NCI-H128 (cell line): ENCODE measurements around the gene MTCH1.

Experiments used
- DNase-seq: peaks from one replicate; lab custom pipeline; 2025; ENCODE audit not compliant: unreplicated experiment; lab: John Stamatoyannopoulos, UW

The MTCH1 gene

GRCh38 chr6:37018198-37019064 lies 32.4 kb upstream of the MTCH1 start:
- peak; percentile 84 for DNase-seq

- DNase-seq: no peak
Measured at GRCh38 chr6:37017606-37018197, 31.7 kb upstream of the MTCH1 start.

- no peak for DNase-seq
Measured at GRCh38 chr6:37016995-37017394, 31.0 kb upstream of the MTCH1 start.

GRCh38 chr6:37015532-37015931 lies 29.5 kb upstream of the MTCH1 start:
- DNase-seq: no peak

- DNase-seq: no peak
Measured at GRCh38 chr6:37014667-37015066, 28.7 kb upstream of the MTCH1 start.

GRCh38 chr6:37013516-37014491 lies 27.8 kb upstream of the MTCH1 start:
- no peak for DNase-seq

GRCh38 chr6:37011656-37012378 lies 25.8 kb upstream of the MTCH1 start:
- no peak for DNase-seq

- DNase-seq: no peak
Measured at GRCh38 chr6:37010402-37010892, 24.5 kb upstream of the MTCH1 start.

- no peak for DNase-seq
Measured at GRCh38 chr6:37008484-37009465, 22.8 kb upstream of the MTCH1 start.

- no peak for DNase-seq
Measured at GRCh38 chr6:37007340-37008043, 21.5 kb upstream of the MTCH1 start.

- no peak for DNase-seq
Measured at GRCh38 chr6:37006793-37007339, 20.9 kb upstream of the MTCH1 start.

- DNase-seq: no peak
Measured at GRCh38 chr6:37005827-37006567, 20.0 kb upstream of the MTCH1 start.

- no peak for DNase-seq
Measured at GRCh38 chr6:37005061-37005810, 19.2 kb upstream of the MTCH1 start, which contains the start of gene FGD2. Gene FGD2, plus strand, starts transcription at chr6:37005655. Its CDS starts 163 bp downstream, at chr6:37005818.

GRCh38 chr6:37004044-37004980 lies 18.3 kb upstream of the MTCH1 start:
- DNase-seq: no peak

- no peak for DNase-seq
Measured at GRCh38 chr6:36999751-37000125, 13.7 kb upstream of the MTCH1 start.
